HEK293 (cell line): Measurements from ENCODE around the gene SLCO1B3.

Experiments
- CTCF ChIA-PET: fragments of 350-600 bp; formaldehyde crosslinking; extraction: SDS; loops from one replicate; lab custom pipeline; 2021; ENCODE audit warnings: antibody characterized with exemption; lab: Yijun Ruan, JAX
- POLR2A ChIA-PET: fragments of 300-600 bp; formaldehyde crosslinking; extraction: SDS; loops from one replicate; lab custom pipeline; 2020; ENCODE audit warnings: antibody characterized with exemption, inconsistent platforms; lab: Yijun Ruan, JAX
- H3K27ac ChIP-seq: fragments of 200-500 bp; sonication (Bioruptor generic); 2 replicates; pipeline ENCODE4 v1.5.1; 2014; ENCODE audit warnings: low read depth, low read length, control low read depth, inconsistent platforms; ENCODE audit errors: extremely low read depth
- H3K36me3 ChIP-seq, 2 experiments: fragments of 200-500 bp in 1 of 2; sonication (Bioruptor generic) in 1 of 2; 1 replicate in 1 of 2; 2 replicates in 1 of 2; pipeline ENCODE4 v1.5.1; 2014 to 2017; ENCODE audit warnings: inconsistent platforms in 2 of 2, low read length in 2 of 2; ENCODE audit not compliant: control insufficient read depth in 2 of 2, insufficient read depth in 1 of 2
- H3K4me1 ChIP-seq: fragments of 200-500 bp; sonication (Bioruptor generic); 2 replicates; pipeline ENCODE4 v1.5.1; 2014; ENCODE audit warnings: mild to moderate bottlenecking, low read length, inconsistent platforms; ENCODE audit not compliant: control insufficient read depth, insufficient read depth
- H3K4me3 ChIP-seq: 2 replicates; pipeline ENCODE4 v1.5.1; 2011; ENCODE audit warnings: low read depth, mild to moderate bottlenecking, control low read depth, low read length, moderate library complexity
- H3K9me3 ChIP-seq: fragments of 200-500 bp; sonication (Bioruptor generic); 2 replicates; pipeline ENCODE4 v1.5.1; 2014; ENCODE audit warnings: low read depth, low read length, inconsistent platforms; ENCODE audit not compliant: control insufficient read depth, insufficient read depth
- EGR2 ChIP-seq: fragments of 450-650 bp; formaldehyde crosslinking; IDR thresholded peaks from 2 replicates; pipeline ENCODE4 v1.5.1; 2016; ENCODE audit warnings: low read depth, missing biosample characterization, missing genetic modification characterization
- MYNN ChIP-seq: fragments of 450-650 bp; formaldehyde crosslinking; IDR thresholded peaks from 2 replicates; pipeline ENCODE4 v1.5.1; 2016; ENCODE audit warnings: missing biosample characterization, missing genetic modification characterization, borderline replicate concordance
- PBX3 ChIP-seq: sonication (generic); formaldehyde crosslinking; IDR thresholded peaks from 2 replicates; pipeline ENCODE4 v1.8.1; 2022; ENCODE audit warnings: mild to moderate bottlenecking, moderate library complexity, missing genetic modification reagents
- PRDM1 ChIP-seq: fragments of 450-650 bp; formaldehyde crosslinking; IDR thresholded peaks from 2 replicates; pipeline ENCODE4; 2016; ENCODE audit warnings: missing biosample characterization, missing genetic modification characterization
- PRDM10 ChIP-seq: fragments of 450-650 bp; formaldehyde crosslinking; IDR thresholded peaks from 2 replicates; pipeline ENCODE4 v1.5.1; 2016; ENCODE audit warnings: missing biosample characterization, missing genetic modification characterization
- SP7 ChIP-seq: fragments of 450-650 bp; formaldehyde crosslinking; IDR thresholded peaks from 2 replicates; pipeline ENCODE4 v1.5.1; 2016; ENCODE audit warnings: missing biosample characterization, missing genetic modification characterization
- TCF7L2 ChIP-seq: IDR thresholded peaks from 2 replicates; pipeline ENCODE4 v1.6.1; 2011; ENCODE audit warnings: low read depth, mild to moderate bottlenecking, inconsistent platforms, low read length, moderate library complexity, borderline replicate concordance
- ZBTB21 ChIP-seq: fragments of 450-650 bp; formaldehyde crosslinking; IDR thresholded peaks from 2 replicates; pipeline ENCODE4 v1.5.1; 2017; ENCODE audit warnings: missing biosample characterization, missing genetic modification characterization
- ZBTB6 ChIP-seq: fragments of 450-650 bp; formaldehyde crosslinking; IDR thresholded peaks from 2 replicates; pipeline ENCODE4 v1.5.1; 2017; ENCODE audit warnings: missing biosample characterization, missing genetic modification characterization
- ZNF114 ChIP-seq: fragments of 450-650 bp; formaldehyde crosslinking; IDR thresholded peaks from 2 replicates; pipeline ENCODE4 v1.5.0; 2017; ENCODE audit warnings: missing biosample characterization, missing genetic modification characterization
- ZNF138 ChIP-seq: fragments of 450-650 bp; formaldehyde crosslinking; IDR thresholded peaks from 2 replicates; pipeline ENCODE4 v1.5.1; 2016; ENCODE audit warnings: missing biosample characterization, missing genetic modification characterization, borderline replicate concordance
- ZNF146 ChIP-seq: fragments of 450-650 bp; formaldehyde crosslinking; IDR thresholded peaks from 2 replicates; pipeline ENCODE4 v1.5.1; 2016; ENCODE audit warnings: missing biosample characterization, missing genetic modification characterization
- ZNF169 ChIP-seq: fragments of 450-650 bp; formaldehyde crosslinking; IDR thresholded peaks from 2 replicates; pipeline ENCODE4 v1.5.1; 2016; ENCODE audit warnings: missing biosample characterization, missing genetic modification characterization
- ZNF202 ChIP-seq: fragments of 450-650 bp; formaldehyde crosslinking; IDR thresholded peaks from 2 replicates; pipeline ENCODE4 v1.5.1; 2016; ENCODE audit warnings: missing biosample characterization, missing genetic modification characterization, borderline replicate concordance
- ZNF214 ChIP-seq: fragments of 450-650 bp; formaldehyde crosslinking; IDR thresholded peaks from 2 replicates; pipeline ENCODE4 v1.5.1; 2017; ENCODE audit warnings: missing biosample characterization, mild to moderate bottlenecking, missing genetic modification characterization, borderline replicate concordance
- ZNF239 ChIP-seq: fragments of 450-650 bp; formaldehyde crosslinking; IDR thresholded peaks from 2 replicates; pipeline ENCODE4 v1.5.1; 2016; ENCODE audit warnings: missing biosample characterization, missing genetic modification characterization
- ZNF266 ChIP-seq: fragments of 450-650 bp; formaldehyde crosslinking; IDR thresholded peaks from 2 replicates; pipeline ENCODE4 v1.5.1; 2016; ENCODE audit warnings: missing biosample characterization, missing genetic modification characterization, low read depth
- ZNF280C ChIP-seq: fragments of 450-650 bp; formaldehyde crosslinking; IDR thresholded peaks from 2 replicates; pipeline ENCODE4 v1.5.1; 2016; ENCODE audit warnings: missing biosample characterization, missing genetic modification characterization
- ZNF394 ChIP-seq: fragments of 450-650 bp; formaldehyde crosslinking; IDR thresholded peaks from 2 replicates; pipeline ENCODE4 v1.5.1; 2016; ENCODE audit warnings: missing biosample characterization, missing genetic modification characterization, mild to moderate bottlenecking, moderate library complexity, borderline replicate concordance
- ZNF433 ChIP-seq: fragments of 450-650 bp; formaldehyde crosslinking; IDR thresholded peaks from 2 replicates; pipeline ENCODE4 v1.5.1; 2016; ENCODE audit warnings: missing biosample characterization, missing genetic modification characterization, low read depth
- ZNF518A ChIP-seq: fragments of 450-650 bp; formaldehyde crosslinking; conservative IDR thresholded peaks from 2 replicates; pipeline ENCODE4 v1.5.1; 2016; ENCODE audit warnings: low read depth, missing biosample characterization, missing genetic modification characterization
- ZNF548 ChIP-seq: fragments of 450-650 bp; formaldehyde crosslinking; IDR thresholded peaks from 2 replicates; pipeline ENCODE4 v1.5.1; 2016; ENCODE audit warnings: missing biosample characterization, missing genetic modification characterization
- ZNF561 ChIP-seq: fragments of 450-650 bp; IDR thresholded peaks from 2 replicates; pipeline ENCODE4 v1.5.1; 2018; ENCODE audit warnings: missing biosample characterization, missing genetic modification characterization, borderline replicate concordance
- ZNF600 ChIP-seq: fragments of 450-650 bp; formaldehyde crosslinking; IDR thresholded peaks from 2 replicates; pipeline ENCODE4 v1.5.1; 2016; ENCODE audit warnings: missing biosample characterization, missing genetic modification characterization
- ZNF624 ChIP-seq: fragments of 450-650 bp; formaldehyde crosslinking; IDR thresholded peaks from 2 replicates; pipeline ENCODE4 v1.5.1; 2017; ENCODE audit warnings: missing biosample characterization, missing genetic modification characterization

SLCO1B3 gene

GRCh38 chr12:20917819-20918218 lies 107.3 kb downstream of the SLCO1B3 start (continued):
- TF ChIP-seq ZNF138, result no peak
- no peak for TF ChIP-seq ZNF600
- no peak for TF ChIP-seq ZNF202 (tag by site-specific recombination)
- no peak for TF ChIP-seq ZNF114 (tag by site-specific recombination)
- no peak for TF ChIP-seq PRDM1 (tag by site-specific recombination)

- CTCF ChIA-PET, result interaction anchor here (0.9 kb wide), 1 partner anchor 16 kb away, joined by 3 read pairs; no protein-coding TSS in a partner anchor
- Histone ChIP-seq H3K4me1 (no peaks in the 10 kb centered on the region), H3K9me3 (no peaks in the 10 kb centered on the region), H3K36me3 (no peaks in the 10 kb centered on the region), H3K27ac (no peak overlapping the region), H3K4me3 (no peak overlapping the region)
- TF ChIP-seq ZNF561 (tag by site-specific recombination) (no peak), ZNF169 (tag by site-specific recombination) (no peak), ZNF394 (tag by site-specific recombination) (no peak), ZNF214 (tag by site-specific recombination) (no peak), ZNF624 (tag by site-specific recombination) (no peak), ZNF433 (tag by site-specific recombination) (no peak), ZBTB6 (no peak), ZNF280C (tag by site-specific recombination) (no peak), ZNF239 (tag by site-specific recombination) (no peak), PRDM10 (tag by site-specific recombination) (no peak), EGR2 (tag by site-specific recombination) (no peak), ZNF518A (tag by site-specific recombination) (no peak), TCF7L2 (no peak), ZBTB21 (tag by site-specific recombination) (no peak), ZNF548 (no peak), ZNF266 (tag by site-specific recombination) (no peak), ZNF146 (tag by site-specific recombination) (no peak), SP7 (tag by site-specific recombination) (no peak), MYNN (tag by site-specific recombination) (no peak), PBX3 (CRISPR knock-in tag) (no peak)
- POLR2A ChIA-PET, result no interaction called here
These were observed 121.4 kb downstream of the SLCO1B3 start for GRCh38 chr12:20931894-20932293.
